OCI-LY7 (cell line): Measurements from ENCODE around the gene ZNF37A.

Experiments
- EZH2phosphoT487 ChIP-seq: fragments of 200-600 bp; sonication (generic); IDR thresholded peaks from 2 replicates; pipeline ENCODE4 v1.6.1; 2018; ENCODE audit warnings: low read depth, borderline replicate concordance, mild to moderate bottlenecking, mixed run types, antibody characterized with exemption, low read length, moderate library complexity, mixed read lengths
- TF ChIP-seq, protein P1 (sequence below): fragments of 200-600 bp; sonication (generic); conservative IDR thresholded peaks from 2 replicates; pipeline ENCODE4 v1.5.1; 2014; ENCODE audit warnings: mild to moderate bottlenecking, antibody characterized with exemption, low read length, moderate library complexity, mixed read lengths

DNA sequence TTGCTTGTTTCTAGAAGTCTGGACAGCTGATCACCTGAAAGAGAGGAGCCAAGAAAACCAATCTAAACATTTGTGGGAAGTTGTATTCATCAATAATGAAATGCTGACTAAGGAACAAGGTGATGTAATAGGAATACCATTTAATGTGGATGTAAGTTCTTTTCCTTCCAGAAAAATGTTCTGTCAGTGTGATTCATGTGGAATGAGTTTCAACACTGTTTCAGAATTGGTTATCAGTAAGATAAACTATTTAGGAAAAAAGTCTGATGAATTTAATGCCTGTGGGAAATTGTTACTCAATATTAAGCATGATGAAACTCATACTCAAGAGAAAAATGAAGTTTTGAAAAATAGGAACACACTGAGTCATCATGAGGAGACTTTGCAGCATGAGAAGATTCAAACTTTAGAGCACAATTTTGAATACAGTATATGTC lies 39.8 kb upstream of the ZNF37A start:
- TF ChIP-seq, protein P1, sequence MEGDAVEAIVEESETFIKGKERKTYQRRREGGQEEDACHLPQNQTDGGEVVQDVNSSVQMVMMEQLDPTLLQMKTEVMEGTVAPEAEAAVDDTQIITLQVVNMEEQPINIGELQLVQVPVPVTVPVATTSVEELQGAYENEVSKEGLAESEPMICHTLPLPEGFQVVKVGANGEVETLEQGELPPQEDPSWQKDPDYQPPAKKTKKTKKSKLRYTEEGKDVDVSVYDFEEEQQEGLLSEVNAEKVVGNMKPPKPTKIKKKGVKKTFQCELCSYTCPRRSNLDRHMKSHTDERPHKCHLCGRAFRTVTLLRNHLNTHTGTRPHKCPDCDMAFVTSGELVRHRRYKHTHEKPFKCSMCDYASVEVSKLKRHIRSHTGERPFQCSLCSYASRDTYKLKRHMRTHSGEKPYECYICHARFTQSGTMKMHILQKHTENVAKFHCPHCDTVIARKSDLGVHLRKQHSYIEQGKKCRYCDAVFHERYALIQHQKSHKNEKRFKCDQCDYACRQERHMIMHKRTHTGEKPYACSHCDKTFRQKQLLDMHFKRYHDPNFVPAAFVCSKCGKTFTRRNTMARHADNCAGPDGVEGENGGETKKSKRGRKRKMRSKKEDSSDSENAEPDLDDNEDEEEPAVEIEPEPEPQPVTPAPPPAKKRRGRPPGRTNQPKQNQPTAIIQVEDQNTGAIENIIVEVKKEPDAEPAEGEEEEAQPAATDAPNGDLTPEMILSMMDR = no peak
- TF ChIP-seq EZH2phosphoT487 = no peak
